Neural cell (in vitro differentiated cells): ENCODE data around the gene CCDC127.

Source experiments
- EP300 ChIP-seq: fragments of 450-650 bp; conservative IDR thresholded peaks from 2 replicates; pipeline ENCODE4 v1.6.1; 2014; ENCODE audit warnings: antibody characterized with exemption, mild to moderate bottlenecking, moderate library complexity; ENCODE audit not compliant: poor library complexity, severe bottlenecking
- EZH2 ChIP-seq: fragments of 200-600, 300-800 bp; shearing (Covaris generic), sonication (generic); IDR thresholded peaks from 2 replicates; pipeline ENCODE4 v1.6.1; 2014; ENCODE audit warnings: antibody characterized with exemption, low read length, borderline replicate concordance, mild to moderate bottlenecking; ENCODE audit not compliant: insufficient read depth, poor library complexity, severe bottlenecking
- RAD21 ChIP-seq: fragments of 450-650 bp; conservative IDR thresholded peaks from 2 replicates; pipeline ENCODE4 v1.6.1; 2014; ENCODE audit warnings: antibody characterized with exemption, mild to moderate bottlenecking, moderate library complexity
- TF ChIP-seq, protein P1 (sequence below): fragments of 450-650 bp; IDR thresholded peaks from 2 replicates; pipeline ENCODE4 v1.5.1; 2014; ENCODE audit warnings: antibody characterized with exemption, mild to moderate bottlenecking, moderate library complexity; ENCODE audit not compliant: poor library complexity, severe bottlenecking
- TF ChIP-seq, protein P2 (sequence below): IDR thresholded peaks from 2 replicates; pipeline ENCODE4 v1.6.1; 2012; ENCODE audit warnings: borderline replicate concordance

DNA sequence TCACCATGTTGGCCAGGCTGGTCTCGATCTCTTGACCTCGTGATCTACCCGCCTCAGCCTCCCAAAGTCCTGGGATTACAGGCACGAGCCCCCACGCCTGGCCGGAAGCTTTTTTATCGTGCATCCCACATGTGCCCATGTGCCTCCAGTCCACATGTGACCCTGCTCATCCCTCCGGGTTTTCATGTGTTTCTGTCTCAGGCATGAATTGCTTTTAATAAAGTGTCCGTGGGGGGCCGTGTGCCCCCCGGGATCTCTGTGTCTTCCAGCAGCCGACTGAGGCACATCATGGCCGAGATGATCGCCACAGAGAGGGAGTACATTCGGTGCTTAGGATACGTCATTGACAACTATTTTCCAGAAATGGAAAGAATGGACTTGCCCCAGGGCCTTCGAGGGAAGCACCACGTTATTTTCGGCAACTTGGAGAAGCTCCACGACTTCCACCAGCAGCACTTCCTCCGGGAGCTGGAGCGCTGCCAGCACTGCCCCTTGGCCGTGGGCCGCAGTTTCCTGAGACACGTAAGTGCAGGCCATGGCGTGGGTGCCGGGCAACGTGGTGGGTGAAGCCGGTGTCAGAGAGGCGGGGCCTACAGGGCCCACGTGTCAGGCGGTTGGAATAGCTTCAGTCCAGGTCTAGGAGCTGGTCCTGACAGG, 48.8 kb downstream of the CCDC127 start:
- TF ChIP-seq EP300 (no peak), EZH2 (no peak), RAD21 (no peak)
- TF ChIP-seq, protein P1, sequence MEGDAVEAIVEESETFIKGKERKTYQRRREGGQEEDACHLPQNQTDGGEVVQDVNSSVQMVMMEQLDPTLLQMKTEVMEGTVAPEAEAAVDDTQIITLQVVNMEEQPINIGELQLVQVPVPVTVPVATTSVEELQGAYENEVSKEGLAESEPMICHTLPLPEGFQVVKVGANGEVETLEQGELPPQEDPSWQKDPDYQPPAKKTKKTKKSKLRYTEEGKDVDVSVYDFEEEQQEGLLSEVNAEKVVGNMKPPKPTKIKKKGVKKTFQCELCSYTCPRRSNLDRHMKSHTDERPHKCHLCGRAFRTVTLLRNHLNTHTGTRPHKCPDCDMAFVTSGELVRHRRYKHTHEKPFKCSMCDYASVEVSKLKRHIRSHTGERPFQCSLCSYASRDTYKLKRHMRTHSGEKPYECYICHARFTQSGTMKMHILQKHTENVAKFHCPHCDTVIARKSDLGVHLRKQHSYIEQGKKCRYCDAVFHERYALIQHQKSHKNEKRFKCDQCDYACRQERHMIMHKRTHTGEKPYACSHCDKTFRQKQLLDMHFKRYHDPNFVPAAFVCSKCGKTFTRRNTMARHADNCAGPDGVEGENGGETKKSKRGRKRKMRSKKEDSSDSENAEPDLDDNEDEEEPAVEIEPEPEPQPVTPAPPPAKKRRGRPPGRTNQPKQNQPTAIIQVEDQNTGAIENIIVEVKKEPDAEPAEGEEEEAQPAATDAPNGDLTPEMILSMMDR = no peak
- TF ChIP-seq, protein P2, sequence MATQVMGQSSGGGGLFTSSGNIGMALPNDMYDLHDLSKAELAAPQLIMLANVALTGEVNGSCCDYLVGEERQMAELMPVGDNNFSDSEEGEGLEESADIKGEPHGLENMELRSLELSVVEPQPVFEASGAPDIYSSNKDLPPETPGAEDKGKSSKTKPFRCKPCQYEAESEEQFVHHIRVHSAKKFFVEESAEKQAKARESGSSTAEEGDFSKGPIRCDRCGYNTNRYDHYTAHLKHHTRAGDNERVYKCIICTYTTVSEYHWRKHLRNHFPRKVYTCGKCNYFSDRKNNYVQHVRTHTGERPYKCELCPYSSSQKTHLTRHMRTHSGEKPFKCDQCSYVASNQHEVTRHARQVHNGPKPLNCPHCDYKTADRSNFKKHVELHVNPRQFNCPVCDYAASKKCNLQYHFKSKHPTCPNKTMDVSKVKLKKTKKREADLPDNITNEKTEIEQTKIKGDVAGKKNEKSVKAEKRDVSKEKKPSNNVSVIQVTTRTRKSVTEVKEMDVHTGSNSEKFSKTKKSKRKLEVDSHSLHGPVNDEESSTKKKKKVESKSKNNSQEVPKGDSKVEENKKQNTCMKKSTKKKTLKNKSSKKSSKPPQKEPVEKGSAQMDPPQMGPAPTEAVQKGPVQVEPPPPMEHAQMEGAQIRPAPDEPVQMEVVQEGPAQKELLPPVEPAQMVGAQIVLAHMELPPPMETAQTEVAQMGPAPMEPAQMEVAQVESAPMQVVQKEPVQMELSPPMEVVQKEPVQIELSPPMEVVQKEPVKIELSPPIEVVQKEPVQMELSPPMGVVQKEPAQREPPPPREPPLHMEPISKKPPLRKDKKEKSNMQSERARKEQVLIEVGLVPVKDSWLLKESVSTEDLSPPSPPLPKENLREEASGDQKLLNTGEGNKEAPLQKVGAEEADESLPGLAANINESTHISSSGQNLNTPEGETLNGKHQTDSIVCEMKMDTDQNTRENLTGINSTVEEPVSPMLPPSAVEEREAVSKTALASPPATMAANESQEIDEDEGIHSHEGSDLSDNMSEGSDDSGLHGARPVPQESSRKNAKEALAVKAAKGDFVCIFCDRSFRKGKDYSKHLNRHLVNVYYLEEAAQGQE = no peak
